HG03139 (cell line): Measurements from ENCODE around the gene AUP1.
"Not testable (repeated sequence)": the region's sequence is repeated elsewhere in the genome, so short reads cannot be mapped to it uniquely, and the experiment has no call there.

Experiments used
- ATAC-seq: cut with Tn5 transposase; IDR thresholded peaks from one replicate; pipeline ENCODE4 v1.9.1; 2021; ENCODE audit not compliant: unreplicated experiment

AUP1 gene, protein sequence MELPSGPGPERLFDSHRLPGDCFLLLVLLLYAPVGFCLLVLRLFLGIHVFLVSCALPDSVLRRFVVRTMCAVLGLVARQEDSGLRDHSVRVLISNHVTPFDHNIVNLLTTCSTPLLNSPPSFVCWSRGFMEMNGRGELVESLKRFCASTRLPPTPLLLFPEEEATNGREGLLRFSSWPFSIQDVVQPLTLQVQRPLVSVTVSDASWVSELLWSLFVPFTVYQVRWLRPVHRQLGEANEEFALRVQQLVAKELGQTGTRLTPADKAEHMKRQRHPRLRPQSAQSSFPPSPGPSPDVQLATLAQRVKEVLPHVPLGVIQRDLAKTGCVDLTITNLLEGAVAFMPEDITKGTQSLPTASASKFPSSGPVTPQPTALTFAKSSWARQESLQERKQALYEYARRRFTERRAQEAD

DNA sequence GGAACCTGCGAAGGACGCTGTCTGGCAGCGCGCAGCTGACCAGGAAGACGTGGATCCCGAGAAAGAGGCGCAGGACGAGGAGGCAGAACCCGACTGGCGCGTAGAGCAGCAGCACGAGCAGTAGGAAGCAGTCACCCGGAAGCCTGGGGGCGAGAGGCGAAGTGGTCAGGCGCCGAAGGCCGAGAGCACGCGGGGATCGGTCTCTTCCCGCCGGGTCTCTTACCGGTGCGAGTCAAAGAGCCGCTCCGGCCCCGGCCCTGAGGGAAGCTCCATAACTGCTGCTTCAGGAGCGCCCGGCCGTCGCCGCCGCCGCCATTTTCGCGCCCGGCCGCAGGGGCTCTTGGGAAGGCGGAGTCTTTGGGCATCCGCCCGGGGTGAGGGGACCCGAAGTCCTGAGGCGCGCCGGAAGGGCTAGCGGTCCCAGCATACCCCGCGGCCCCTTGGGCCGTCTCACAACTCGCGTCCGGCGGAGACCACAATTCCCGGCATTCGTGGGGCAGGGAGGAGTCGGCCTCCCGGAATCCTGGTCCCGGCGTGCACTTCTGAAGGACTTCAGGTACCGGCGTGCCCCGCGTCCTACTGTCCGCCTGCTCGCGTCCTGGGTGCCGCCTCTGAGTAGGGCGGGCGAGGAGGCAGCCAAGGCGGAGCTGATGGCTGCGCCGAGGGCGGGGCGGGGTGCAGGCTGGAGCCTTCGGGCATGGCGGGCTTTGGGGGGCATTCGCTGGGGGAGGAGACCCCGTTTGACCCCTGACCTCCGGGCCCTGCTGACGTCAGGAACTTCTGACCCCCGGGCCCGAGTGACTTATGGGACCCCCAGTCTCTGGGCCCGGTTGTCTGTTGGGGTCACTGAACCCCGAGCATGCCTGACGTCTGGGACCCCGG is at the start of gene AUP1, which contains the start of gene HTRA2:
AUP1 (minus strand) TSS at position 350 of the 882 bp plus-strand sequence; CDS start at position 273, 77 bp downstream.
HTRA2 (plus strand) TSS at position 577 of the 882 bp plus-strand sequence; CDS start at position 651, 74 bp downstream.
- peak; percentile 71 for ATAC-seq

DNA sequence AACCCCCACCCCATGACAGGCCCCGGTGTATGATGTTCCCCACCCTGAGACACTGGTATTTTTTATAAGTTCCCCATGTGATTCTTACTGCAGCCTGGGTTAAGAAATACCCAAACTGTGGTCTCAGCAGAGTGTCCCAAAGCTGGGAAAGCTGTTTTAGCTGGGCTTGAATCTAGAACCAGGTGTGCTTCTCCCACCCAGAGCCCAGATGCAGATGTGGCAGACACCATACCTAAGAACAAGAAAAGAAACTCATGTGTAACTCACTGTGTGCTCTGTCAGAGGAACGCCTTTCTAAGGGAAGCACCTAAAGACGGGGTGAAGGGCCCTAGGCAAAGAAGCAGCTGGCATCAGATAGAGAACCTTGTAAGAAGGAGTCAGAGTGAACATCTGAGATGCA is 48.9 kb upstream of the AUP1 start:
- ATAC-seq, result no peak

DNA sequence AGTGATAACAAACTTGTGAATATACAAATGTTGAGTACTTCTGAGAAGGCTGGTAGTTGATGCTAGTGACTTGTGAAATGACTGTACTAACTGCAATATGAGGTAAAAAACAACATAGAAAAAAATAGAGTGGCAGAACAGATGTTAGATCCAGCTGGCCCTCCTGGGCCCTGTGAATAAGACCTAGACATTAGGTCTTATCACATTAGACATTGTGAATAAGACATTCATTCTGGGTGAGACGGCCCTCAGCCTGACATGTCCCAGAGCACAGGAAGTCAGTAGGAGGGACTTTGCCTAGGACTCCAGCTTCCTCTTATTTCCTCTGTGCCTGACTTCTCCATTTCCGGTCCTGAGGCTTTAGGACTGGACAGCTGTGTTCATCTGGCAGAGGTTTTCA is 47.9 kb upstream of the AUP1 start:
- ATAC-seq, result no peak

DNA sequence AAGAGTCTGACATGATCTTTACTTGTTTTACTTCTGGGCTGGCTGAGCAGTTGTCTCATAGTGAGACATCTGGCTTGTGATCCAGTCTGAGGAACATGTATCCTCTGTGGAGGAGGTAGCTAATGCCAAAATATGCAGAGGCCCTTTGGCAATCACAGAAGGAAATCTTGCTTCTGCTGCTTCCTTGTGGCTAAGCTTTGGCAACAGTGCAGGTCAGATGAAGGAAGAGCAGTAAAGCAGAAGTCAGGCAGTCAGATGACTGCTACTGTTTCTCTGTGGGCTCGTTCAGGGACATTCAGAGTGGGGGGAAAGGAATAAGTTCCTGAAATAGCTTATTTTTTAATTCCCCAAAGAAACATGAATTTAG is 47.3 kb upstream of the AUP1 start:
- no peak for ATAC-seq

DNA sequence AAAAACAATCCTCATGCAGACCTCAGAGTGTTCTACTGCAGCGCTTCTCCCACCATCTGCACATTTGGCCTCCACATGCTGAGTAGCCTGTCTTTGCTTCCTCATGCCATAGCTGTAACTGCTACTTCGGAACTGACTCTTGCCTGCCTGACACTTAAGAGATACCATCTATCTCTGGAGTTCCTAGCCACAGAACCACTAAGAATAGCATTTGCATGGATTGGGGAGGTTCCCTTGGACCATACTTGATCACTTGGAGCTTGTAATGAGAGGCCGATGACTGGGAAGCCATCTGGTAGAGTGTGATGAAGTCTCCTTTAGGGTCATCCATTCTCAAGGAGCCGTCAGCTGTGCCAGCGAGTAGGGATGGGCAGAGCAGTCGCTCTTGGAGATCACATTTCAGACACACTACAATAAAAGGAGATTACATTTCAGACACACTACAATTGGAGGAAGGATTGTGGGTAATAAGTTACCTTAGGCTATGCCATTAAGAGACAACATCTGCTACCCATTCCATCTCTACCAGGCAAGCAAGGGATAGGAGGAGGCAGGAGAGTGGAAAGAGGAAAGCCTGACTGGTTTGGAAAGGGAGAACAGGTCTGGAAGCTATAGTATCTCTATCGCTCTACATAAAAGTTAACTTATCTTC is 46.8 kb upstream of the AUP1 start:
- ATAC-seq, result no peak

DNA sequence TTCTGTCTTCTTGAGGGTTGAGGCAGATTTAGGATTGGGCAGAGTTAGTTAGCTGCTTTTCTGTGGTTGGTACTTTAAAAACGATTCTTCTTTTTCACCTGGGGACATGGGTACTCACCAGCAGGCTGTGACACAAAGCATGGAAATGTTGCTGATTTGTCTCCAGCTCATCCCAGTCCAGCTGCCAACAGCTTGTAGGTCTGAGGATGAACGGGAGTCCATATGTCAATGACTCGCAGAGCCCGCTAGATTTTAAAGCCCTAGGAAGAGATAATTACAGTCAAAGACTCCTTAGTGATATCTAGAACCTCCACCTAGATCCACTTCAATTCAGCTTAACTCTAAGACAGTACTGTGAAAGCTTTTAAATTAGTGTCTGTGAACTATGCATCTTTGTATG is 45.8 kb upstream of the AUP1 start:
- ATAC-seq, result no peak

DNA sequence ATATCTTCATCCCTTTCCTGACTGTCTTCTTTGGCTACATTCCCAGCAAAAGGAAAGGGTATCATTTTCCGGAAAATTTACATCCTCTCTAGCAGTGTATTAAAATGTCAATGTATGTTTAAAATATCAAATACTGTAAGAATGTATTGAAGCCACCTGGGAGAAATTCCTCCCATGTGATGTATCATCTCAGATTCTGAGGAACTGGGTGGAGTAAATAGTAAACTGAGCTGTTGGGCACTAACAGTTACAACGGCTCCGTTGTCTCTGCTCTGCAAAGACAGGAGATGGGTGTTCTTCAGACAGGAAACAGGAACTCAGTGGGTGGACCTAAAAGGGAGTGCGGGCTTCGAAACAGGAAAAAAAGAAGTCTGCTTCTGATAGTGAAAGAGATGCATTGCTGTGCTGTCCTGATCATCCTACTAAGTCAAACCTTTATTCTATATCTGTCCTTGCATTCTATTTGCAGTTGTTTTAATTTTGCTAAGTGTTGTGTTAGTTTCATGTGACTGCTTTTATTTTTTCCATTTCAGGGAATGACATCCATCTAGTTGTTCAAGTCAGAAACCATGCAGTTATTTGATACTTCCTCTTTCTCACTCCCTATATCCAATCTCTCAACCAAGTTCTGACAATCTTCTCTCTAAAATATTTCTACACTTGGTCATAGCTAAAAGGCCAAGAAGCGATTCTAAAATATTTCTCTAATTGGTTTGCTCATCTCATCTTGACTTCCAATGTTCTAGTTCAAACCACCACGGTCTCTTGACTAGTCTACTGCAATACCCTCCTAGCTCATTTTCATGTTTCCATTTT is 44.4 kb upstream of the AUP1 start:
- ATAC-seq, result peak; percentile 47

DNA sequence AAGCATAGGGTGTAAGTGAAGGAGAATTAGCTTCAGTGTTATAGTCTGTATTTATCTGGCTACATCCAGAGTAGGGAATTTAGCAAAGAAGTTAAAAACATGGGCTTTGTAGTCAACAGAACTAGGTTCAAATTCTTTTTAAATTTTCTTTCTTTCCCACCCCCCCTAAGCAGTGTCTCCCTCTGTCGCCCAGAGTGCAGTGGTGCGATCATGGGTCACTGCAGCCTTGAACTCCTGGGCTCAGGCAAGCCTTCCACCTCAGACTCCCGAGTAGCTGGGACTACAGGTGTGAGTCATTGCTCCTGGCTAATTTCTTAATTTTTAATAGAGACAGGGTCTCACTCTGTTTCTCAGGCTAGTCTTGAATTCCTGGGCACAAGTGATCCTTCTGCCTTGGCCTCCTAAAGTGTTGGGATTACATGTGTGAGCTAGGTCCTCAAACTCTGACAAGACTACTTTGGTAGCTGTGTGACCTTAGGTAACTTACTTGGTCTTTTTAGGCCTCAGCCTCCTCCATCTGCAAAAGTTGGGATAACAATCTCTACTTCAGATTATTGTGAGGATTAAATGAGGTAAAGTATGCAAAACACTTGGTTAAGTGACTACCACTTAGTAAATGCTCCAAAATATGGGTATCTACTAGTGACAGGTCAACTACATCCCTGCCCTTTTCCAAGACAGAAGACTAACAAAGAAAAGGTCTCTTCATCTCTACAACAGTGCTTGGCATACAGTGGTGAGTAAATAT is 42.8 kb upstream of the AUP1 start:
- no peak for ATAC-seq

DNA sequence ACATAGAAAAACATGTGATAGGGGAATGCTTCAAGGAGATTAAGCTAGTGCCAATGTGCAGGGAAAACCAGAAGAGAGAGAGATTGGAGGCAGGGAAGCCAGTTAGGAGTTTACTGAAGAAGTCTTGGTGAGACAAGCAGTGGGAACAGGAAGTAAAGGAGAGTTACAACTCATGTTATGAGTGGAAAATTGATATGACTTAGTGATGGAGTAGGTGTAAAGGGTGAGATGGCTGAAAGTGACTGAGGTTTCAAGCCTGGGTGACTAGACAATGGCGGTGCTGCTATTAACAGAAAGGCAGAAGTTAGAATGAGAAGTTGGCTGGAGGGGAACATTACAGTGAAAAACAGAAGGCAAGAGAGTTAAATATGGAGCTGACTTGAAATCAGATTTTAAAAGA is 41.6 kb upstream of the AUP1 start:
- peak; percentile 45 for ATAC-seq

DNA sequence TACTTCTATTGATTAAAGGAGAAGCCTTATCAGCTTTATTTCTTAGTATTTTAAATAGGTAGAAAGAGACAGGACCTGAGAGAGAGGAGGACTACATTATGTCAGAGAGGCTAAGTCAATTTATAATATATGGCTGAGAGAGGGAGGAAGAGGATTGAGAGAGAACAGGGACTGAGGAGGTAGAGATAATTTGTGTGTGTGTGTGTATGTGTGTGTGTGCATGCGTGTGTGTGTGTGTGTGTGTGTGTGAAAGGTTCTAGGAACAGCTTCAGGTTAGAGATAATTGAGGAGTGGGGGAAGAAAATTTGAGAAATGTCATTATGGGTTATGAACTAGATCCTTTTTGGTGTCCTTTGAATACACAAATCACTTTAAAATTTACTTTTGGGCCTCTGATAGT is 40.2 kb upstream of the AUP1 start:
- ATAC-seq, result no peak

DNA sequence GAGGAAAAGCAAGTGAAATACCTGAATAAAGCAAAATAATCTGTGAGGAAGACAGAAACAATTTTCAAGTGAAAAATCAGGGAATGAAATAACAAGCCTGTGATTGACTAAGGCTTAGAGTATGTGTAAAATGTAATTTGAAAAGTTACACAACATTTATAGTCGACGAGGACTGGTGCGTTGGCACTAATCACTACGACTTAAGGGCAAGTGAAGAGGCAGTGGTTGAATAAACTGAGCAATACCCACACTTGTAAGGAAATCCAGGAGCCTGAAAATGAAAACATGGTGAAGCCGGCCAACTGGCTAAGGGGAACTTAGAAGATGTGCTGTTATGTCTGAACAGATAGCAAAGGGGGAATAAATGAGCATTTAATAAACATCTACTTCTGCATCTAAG is 38.4 kb upstream of the AUP1 start:
- no peak for ATAC-seq

DNA sequence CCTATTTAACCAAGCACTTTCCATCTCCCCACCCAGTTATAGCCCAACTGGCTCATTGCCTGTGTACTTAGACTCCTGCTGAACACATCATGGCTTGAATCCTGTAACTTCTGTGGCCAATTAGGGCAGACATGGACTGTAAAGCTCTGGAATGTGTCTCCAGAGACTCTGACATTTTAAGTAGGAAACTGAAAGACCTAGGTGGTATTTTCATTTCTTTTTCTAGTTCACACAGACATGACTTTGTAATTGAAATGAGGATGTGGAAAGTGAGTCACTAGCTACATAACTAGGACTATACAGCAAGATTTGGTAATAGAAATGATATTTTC is 37.2 kb upstream of the AUP1 start:
- ATAC-seq, result no peak

DNA sequence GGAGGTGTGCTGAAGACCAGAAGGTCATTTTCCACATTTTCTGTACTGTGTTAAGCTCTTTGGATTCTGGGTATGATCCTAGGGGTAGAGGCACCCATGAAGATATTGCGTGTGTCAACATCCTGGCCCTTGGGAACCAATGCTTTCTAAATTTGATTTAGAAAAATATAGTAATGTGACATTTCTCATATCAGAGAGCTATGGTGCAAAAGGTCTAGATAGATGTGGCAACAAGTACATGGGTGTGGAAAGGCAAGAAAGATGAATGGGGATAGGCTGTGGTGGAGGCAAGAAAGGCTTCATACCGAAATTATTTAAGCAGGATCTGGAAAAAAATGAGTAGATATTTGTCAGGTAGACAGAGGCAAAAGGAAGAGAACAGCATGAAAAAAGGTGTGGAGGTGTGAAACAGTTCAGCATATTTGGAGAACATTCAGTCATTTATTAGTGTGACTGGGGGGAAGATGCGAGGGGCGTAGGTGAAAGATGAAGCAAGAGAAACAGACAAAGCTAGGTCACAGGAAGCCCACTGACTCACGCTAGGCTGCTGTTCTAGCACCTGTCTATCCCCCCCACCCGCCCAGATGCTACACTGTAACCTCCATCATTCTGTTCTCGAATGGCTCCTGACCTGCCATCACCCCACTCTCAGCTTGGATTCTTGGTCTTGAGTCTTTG is 36.7 kb upstream of the AUP1 start:
- no peak for ATAC-seq

DNA sequence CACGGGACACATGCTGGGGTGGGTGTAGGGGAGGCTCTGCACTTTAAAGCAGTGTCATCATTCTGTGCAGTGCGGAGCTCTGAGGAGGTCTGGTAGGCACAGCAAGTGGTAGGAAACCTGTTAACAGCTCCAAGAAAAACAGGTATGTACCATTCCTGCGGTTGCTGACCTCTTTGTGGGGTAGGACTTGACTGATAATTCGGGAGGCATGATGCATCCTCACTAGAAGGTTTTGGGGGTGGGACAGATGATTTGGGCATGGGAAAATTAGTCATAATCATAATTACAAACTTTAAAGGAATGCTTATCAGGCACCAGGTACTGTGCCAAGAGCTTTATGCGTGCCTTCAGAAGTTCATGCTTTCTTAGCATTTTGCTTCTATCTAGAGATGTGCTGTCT is 34.7 kb upstream of the AUP1 start:
- no peak for ATAC-seq

DNA sequence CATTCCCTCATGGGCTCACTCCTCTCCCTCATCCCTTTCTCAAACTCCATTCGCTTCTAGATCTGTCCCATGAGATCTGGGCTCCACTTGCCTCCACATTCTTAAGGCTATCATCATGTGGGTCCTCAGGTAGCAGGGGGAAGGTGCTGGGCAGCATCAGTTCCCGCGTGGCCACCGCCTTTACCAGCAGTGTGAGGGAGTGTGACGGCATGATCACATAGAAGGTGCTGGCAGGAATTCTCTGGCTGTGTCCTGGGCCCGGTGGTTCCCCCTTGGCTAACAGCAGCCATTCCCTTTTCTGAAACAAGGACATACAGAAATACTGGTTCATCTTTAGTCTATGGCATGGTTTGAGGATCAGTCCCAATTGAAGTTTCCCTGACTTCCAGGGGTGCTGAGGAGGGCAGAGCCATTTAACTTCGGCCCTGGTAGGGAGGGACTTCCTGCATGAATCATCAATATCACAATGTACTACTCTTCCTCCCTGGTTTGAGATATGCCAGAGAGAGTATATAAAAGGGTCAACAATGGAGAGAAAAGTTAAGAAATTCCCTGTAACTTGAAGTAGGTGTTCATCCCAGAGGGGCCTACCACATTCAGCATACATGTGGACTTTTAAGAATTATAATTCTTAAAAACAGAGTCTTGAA is 32.7 kb upstream of the AUP1 start:
- no peak for ATAC-seq

DNA sequence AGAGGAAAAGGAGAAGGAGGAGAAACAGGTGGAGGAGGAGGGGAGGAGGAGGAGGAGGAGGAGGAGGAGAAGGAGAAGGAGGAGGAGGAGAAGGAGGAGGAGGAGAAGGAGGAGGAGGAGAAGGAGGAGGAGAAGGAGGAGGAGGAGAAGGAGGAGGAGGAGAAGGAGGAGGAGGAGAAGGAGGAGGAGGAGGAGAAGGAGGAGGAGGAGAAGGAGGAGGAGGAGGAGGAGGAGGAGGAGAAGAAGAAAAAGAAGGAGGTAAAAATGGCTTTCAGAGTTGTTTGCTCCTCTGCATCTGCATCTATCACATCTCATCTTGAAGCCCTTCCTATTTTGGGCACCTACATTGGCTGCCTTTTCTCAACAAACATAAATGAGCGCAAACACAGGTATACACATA is 31.5 kb upstream of the AUP1 start:
- ATAC-seq, result not testable (repeated sequence)

DNA sequence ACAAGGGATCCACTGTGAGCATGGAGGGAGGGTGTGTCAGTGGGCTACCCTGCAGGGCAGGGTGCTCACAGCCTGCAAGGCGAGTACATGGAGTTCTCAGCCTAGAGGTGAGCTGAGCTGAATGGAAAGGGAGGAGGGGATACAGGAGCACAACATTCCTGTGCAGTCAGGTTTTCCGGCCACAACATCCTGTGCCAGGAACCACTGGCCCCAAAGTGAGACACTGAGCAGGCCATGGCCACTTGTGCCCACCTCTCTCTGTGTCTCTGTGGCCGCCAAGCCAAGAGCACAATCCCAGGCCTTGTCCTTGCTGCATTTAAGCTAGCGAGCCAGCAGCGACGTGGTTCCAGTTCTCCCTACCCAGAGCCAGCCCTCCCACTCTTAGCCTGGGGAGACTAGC is 31.1 kb upstream of the AUP1 start:
- ATAC-seq, result no peak

DNA sequence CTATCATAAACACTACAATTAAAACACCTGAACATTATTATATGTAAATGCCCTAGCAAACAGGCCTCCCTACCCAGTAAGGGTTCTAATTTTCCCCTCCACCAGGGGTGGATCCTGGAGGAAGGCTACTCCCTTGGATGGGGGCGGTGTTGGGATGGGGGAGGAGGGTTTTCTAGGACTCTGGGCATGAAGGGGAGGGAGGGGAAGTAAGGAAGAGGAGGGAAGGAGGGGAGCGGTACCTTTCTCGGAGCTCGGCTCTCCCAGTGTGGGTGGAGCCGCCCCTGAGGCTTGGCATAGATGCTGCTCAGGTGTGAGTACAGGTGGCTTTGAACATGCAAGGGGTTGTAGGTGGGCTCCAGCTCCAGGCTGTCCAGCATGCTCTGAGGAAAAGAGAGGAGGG is 30.4 kb upstream of the AUP1 start:
- no peak for ATAC-seq
